Gastroesophageal sphincter (tissue), 4 donors: Measurements from ENCODE around the gene IL4I1. TPM values are rescaled to one million over a fixed set of nuclear protein-coding genes. Genes with fewer than 3 reads are reported as not detected.

Experiments
- ATAC-seq: fragments of 150-250 bp; one replicate; pipeline ENCODE4 v1.9.1; 2016; ENCODE audit warnings: mild to moderate bottlenecking, moderate library complexity
- H3K27ac ChIP-seq, 4 donors: fragments of 200-600 bp; sonication (generic) in 3 of 4; 1 replicate in 3 of 4; 2 replicates in 1 of 4; pipeline ENCODE4 v1.5.1; 2016 to 2019
- H3K27me3 ChIP-seq: fragments of 200-600 bp; sonication (generic); one replicate; pipeline ENCODE4 v1.5.1; 2019
- H3K36me3 ChIP-seq, 2 donors: fragments of 200-600 bp; sonication (generic); one replicate each; pipeline ENCODE4 v1.5.1; 2019; ENCODE audit warnings: control low read depth in 1 of 2
- H3K4me1 ChIP-seq, 3 donors: fragments of 200-600 bp; sonication (generic); 1 replicate in 2 of 3; 2 replicates in 1 of 3; pipeline ENCODE4 v1.5.1; 2016 to 2019; ENCODE audit warnings: control low read depth in 2 of 3
- H3K4me3 ChIP-seq, 2 donors: fragments of 200-600 bp; sonication (generic); one replicate each; pipeline ENCODE4 v1.5.1; 2019; ENCODE audit warnings: mild to moderate bottlenecking in 1 of 2, moderate library complexity in 1 of 2
- H3K9me3 ChIP-seq, 3 donors: fragments of 200-600 bp; sonication (generic); one replicate each; pipeline ENCODE4 v1.5.1; 2017 to 2019; ENCODE audit warnings: control low read depth in 2 of 3
- EP300 ChIP-seq: sonication (generic); formaldehyde crosslinking; IDR thresholded peaks from one replicate; pipeline ENCODE4 v1.6.1; 2017; ENCODE audit warnings: antibody characterized with exemption, mild to moderate bottlenecking
- POLR2A ChIP-seq, 2 donors: fragments of 450-650 bp; IDR thresholded peaks; one replicate each; pipeline ENCODE4 v1.6.1; 2017; ENCODE audit warnings: antibody characterized with exemption in 2 of 2, mild to moderate bottlenecking in 2 of 2, moderate library complexity in 1 of 2
- POLR2AphosphoS5 ChIP-seq: sonication (generic); formaldehyde crosslinking; IDR thresholded peaks from one replicate; pipeline ENCODE4 v1.6.1; 2017; ENCODE audit warnings: antibody characterized with exemption
- WGBS, 2 donors: methylation state at CpG; one replicate each; pipeline ENCODE4 v1.1.5; 2018; ENCODE audit warnings: low coverage in 1 of 2; 5-methylcytosine and 5-hydroxymethylcytosine counted together
- total RNA-seq, 4 donors: library from RNA; depleted of rRNA; stranded (reverse); fragments of >200 nt; gene quantifications; one replicate each; pipeline ENCODE4 v1.1.0, GENCODE V29; 2016
- TF ChIP-seq, protein P1 (sequence below), 4 experiments: fragments of 200-600 bp in 2 of 4; fragments of 450-650 bp in 2 of 4; sonication (generic) in 1 of 4; IDR thresholded peaks; one replicate each; pipeline ENCODE4 v1.5.1; 2017 to 2019; ENCODE audit warnings: antibody characterized with exemption in 4 of 4, mild to moderate bottlenecking in 2 of 4, moderate library complexity in 2 of 4

IL4I1 gene
- total RNA-seq, 4 donors from 2014 or later, result 0.39 to 1.2 TPM; not detected in 2

DNA sequence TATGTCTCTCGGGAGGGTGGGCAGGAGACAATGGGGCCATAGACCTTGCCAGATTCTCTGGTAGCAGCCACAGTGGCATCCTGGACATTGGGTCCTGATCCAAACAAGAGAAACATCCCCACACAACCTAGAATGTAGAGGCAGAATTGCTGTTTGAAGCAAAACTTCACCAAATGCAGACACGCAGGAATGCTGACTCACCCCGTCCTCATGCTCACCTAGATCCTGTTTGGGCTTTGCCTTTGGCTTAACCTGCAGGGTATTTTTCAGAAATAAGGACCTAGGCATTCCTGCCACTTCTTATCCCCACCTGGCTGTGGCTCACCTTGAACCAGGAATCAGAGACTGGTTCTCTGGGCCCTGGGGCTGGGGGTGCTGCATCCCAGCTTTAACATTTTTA is 11.9 kb downstream of the IL4I1 start:
- ATAC-seq, result no peak
- H3K36me3 ChIP-seq, result peaks cover 0 to 96% of the 10 kb centered on the region in 2 donors
- 93 to 100% methylated on average over 1 to 2 of the region's 3 CpGs for WGBS, 2 donors
- no peak overlapping the region for H3K27ac ChIP-seq
- peaks cover 7% of the 10 kb centered on the region for H3K27me3 ChIP-seq
- H3K4me3 ChIP-seq, result no peak overlapping the region
- peaks cover 0 to 4% (median 0%) of the 10 kb centered on the region in 3 donors for H3K9me3 ChIP-seq
- TF ChIP-seq, protein P1, sequence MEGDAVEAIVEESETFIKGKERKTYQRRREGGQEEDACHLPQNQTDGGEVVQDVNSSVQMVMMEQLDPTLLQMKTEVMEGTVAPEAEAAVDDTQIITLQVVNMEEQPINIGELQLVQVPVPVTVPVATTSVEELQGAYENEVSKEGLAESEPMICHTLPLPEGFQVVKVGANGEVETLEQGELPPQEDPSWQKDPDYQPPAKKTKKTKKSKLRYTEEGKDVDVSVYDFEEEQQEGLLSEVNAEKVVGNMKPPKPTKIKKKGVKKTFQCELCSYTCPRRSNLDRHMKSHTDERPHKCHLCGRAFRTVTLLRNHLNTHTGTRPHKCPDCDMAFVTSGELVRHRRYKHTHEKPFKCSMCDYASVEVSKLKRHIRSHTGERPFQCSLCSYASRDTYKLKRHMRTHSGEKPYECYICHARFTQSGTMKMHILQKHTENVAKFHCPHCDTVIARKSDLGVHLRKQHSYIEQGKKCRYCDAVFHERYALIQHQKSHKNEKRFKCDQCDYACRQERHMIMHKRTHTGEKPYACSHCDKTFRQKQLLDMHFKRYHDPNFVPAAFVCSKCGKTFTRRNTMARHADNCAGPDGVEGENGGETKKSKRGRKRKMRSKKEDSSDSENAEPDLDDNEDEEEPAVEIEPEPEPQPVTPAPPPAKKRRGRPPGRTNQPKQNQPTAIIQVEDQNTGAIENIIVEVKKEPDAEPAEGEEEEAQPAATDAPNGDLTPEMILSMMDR (IDR thresholded peaks at IDR 0.05), result no peak
- TF ChIP-seq POLR2A (IDR thresholded peaks at IDR 0.05), result no peak
- TF ChIP-seq POLR2AphosphoS5, result no peak
- no peak for TF ChIP-seq EP300
- H3K4me1 ChIP-seq, result peaks cover 0 to 10% (median 2%) of the 10 kb centered on the region in 3 donors

DNA sequence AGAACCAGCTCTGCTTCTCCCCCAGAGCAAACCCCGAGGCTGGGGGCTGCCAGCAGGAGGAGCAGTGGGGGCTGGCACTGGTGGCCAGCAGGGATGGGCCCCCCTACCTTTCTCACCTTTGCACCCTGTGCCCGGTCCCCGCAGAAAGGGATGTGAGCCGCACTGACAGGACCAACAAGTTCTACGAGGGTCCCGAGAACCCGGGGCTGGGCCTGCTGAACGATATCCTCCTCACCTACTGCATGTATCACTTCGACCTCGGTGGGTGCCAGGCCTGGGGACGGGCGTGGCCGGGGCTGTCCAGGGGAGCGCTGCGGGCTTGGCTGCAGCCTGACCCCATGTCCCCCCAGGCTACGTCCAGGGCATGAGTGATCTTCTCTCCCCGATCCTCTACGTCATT is 12.6 kb downstream of the IL4I1 start:
- Histone ChIP-seq H3K27ac (no peak overlapping the region), H3K36me3 (peaks cover 0 to 100% of the 10 kb centered on the region in 2 donors), H3K9me3 (peaks cover 0 to 4% (median 0%) of the 10 kb centered on the region in 3 donors), H3K27me3 (peaks cover under 1% of the 10 kb centered on the region), H3K4me1 (peaks cover 0 to 14% (median 2%) of the 10 kb centered on the region in 3 donors), H3K4me3 (no peak overlapping the region)
- no CpG with 5 or more reads among the region's 18 CpGs for WGBS, 2 donors
- TF ChIP-seq POLR2A (IDR thresholded peaks at IDR 0.05) (no peak), EP300 (no peak), POLR2AphosphoS5 (no peak)
- TF ChIP-seq, protein P1 (IDR thresholded peaks at IDR 0.05), result no peak
- no peak for ATAC-seq

DNA sequence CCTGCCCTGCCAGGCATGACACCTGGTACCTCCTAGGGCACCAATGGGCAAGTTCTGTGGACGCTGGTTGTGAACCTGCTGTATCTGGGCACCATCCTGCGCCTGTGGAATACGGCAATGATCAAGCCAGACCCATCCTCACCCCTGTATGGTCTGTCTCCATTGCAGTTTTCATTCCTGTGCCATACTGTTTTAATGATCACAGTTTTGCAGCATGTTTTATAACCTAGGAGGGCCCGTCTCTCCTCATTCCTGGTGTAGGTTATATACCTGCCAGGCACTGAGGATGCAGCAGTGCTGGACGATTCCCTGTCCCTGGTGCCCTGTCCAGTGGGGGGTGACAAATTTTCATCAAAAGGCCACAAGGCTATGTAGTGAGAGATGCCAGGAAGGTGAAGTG is 13.6 kb downstream of the IL4I1 start:
- Histone ChIP-seq H3K27ac (no peak overlapping the region), H3K36me3 (peaks cover 0 to 92% of the 10 kb centered on the region in 2 donors), H3K4me3 (no peak overlapping the region), H3K4me1 (peaks cover 0 to 24% (median 9%) of the 10 kb centered on the region in 3 donors), H3K27me3 (no peaks in the 10 kb centered on the region), H3K9me3 (peaks cover 0 to 4% (median 0%) of the 10 kb centered on the region in 3 donors)
- whole genome bisulfite sequencing, 2 donors, result 83 to 100% methylated on average over 1 of the region's 5 CpGs
- TF ChIP-seq POLR2AphosphoS5, result no peak
- no peak for TF ChIP-seq EP300
- no peak for TF ChIP-seq POLR2A (IDR thresholded peaks at IDR 0.05)
- ATAC-seq, result no peak

DNA sequence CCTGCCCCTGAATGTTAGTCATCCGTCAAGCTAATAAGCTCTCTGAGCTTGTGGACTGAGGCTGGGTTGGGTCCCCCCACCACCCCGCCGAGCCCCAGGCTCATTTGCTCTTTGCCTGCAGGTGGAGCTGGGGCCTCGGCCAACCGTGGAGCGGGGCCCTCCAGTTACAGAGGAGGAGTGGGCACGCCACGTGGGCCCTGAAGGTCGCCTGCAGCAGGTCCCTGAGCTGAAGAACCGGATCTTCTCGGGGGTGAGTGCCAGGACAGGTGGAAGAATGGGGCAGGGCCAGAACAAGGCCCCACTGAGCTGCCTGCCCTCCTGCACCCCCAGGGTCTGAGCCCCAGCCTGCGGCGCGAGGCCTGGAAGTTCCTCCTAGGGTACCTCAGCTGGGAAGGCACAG is 14.0 kb downstream of the IL4I1 start:
- Histone ChIP-seq H3K27ac (no peak overlapping the region), H3K27me3 (no peaks in the 10 kb centered on the region), H3K36me3 (peaks cover 0 to 88% of the 10 kb centered on the region in 2 donors), H3K4me1 (peaks cover 0 to 26% (median 9%) of the 10 kb centered on the region in 3 donors), H3K9me3 (peaks cover 0 to 4% (median 0%) of the 10 kb centered on the region in 3 donors), H3K4me3 (no peak overlapping the region)
- TF ChIP-seq POLR2AphosphoS5, result no peak
- no peak for TF ChIP-seq EP300
- TF ChIP-seq, protein P1 (IDR thresholded peaks at IDR 0.05), result no peak
- no peak for TF ChIP-seq POLR2A (IDR thresholded peaks at IDR 0.05)
- 100% methylated on average over 4 of the region's 14 CpGs; no CpG with 5 or more reads in 1 of the 2 donors for WGBS, 2 donors
- ATAC-seq, result no peak

DNA sequence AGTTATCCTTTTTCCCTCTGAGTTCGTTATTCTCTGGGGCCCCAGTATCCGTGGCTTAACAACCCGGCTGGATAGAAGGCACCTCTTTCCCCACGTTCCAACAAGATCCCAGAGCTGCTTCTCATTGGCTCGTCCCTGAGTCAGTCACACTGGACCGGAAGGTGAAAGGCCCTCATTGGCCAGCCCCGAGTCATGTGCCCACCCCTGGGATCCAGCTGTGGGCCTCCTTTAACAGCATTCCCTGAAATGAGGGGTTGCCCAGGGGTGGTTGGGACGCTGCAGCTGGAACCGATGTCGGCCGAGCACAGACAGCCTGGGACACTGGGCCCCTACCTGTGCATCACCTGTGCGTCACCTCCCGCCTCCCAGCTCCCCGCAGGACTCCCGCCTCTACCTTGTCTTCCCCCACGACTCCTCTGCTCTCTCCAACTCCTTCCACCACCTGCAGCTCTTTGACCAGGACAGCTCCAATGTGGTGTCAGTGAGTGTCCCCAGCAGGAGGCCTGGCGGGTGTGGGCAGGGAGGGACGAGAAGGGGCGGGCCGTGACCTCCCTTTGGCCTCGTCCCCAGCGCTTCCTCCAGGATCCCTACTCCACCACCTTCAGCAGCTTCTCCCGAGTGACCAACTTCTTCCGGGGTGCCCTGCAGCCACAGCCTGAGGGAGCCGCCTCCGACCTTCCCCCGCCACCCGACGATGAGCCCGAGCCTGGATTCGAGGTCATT is 14.9 kb downstream of the IL4I1 start:
- Histone ChIP-seq H3K27ac (no peak overlapping the region), H3K4me3 (no peak overlapping the region), H3K4me1 (peaks cover 0 to 26% (median 9%) of the 10 kb centered on the region in 3 donors), H3K9me3 (peaks cover 0 to 4% (median 0%) of the 10 kb centered on the region in 3 donors), H3K27me3 (no peaks in the 10 kb centered on the region), H3K36me3 (peaks cover 0 to 80% of the 10 kb centered on the region in 2 donors)
- WGBS, 2 donors, result 85 to 89% methylated on average over 18 to 21 of the region's 31 CpGs
- no peak for ATAC-seq
- TF ChIP-seq POLR2AphosphoS5, result no peak
- TF ChIP-seq, protein P1 (IDR thresholded peaks at IDR 0.05), result no peak
- TF ChIP-seq POLR2A (IDR thresholded peaks at IDR 0.05), result no peak
- no peak for TF ChIP-seq EP300
